CD8-positive, alpha-beta memory T cell (primary cell): ENCODE results near the gene USP17L13. TPM values are rescaled to one million over a fixed set of nuclear protein-coding genes. Genes with fewer than 3 reads are reported as not detected.
"Not testable (repeated sequence)": the region's sequence is repeated elsewhere in the genome, so short reads cannot be mapped to it uniquely, and the experiment has no call there.

Source experiments
- CTCF ChIA-PET: fragments of 350-600 bp; sonication (Branson Sonifier 250); formaldehyde crosslinking; loops from one replicate; lab custom pipeline; 2021; ENCODE audit warnings: antibody characterized with exemption; lab: Charles Lee
- POLR2A ChIA-PET: fragments of 350-600 bp; sonication (Branson Sonifier 250); formaldehyde crosslinking; loops from one replicate; lab custom pipeline; 2021; ENCODE audit warnings: antibody characterized with exemption; lab: Charles Lee
- DNase-seq, 5 donors: peaks; one replicate each; pipeline versions ENCODE4 v3.0.0 to v3.0.0-alpha.2; 2020 to 2022; ENCODE audit warnings: mixed read lengths in 1 of 5
- H3K27ac ChIP-seq: one replicate; pipeline ENCODE4 v1.7.0; 2013; ENCODE audit warnings: low read depth, mild to moderate bottlenecking, low read length, moderate library complexity
- H3K27me3 ChIP-seq: 2 replicates; pipeline ENCODE4 v1.7.0; 2013; ENCODE audit warnings: low read length, mild to moderate bottlenecking; ENCODE audit not compliant: insufficient read depth, poor library complexity, severe bottlenecking
- H3K36me3 ChIP-seq: 2 replicates; pipeline ENCODE4 v1.7.0; 2013; ENCODE audit warnings: mild to moderate bottlenecking, low read length, moderate library complexity; ENCODE audit not compliant: insufficient read depth
- H3K4me1 ChIP-seq: 2 replicates; pipeline ENCODE4 v1.7.0; 2013; ENCODE audit warnings: mild to moderate bottlenecking, low read length, moderate library complexity; ENCODE audit not compliant: insufficient read depth
- H3K4me3 ChIP-seq: 2 replicates; pipeline ENCODE4 v1.7.0; 2013; ENCODE audit warnings: mild to moderate bottlenecking, low read length
- H3K9me3 ChIP-seq: 2 replicates; pipeline ENCODE4 v1.7.0; 2013; ENCODE audit warnings: mild to moderate bottlenecking, low read length
- H3K27ac Mint-ChIP-seq, 8 donors: one replicate each; pipeline ENCODE4 v1.8.0; 2020 to 2021; ENCODE audit warnings: mixed read lengths in 8 of 8, mild to moderate bottlenecking in 6 of 8, inconsistent platforms in 3 of 8, moderate library complexity in 3 of 8
- H3K27me3 Mint-ChIP-seq, 2 donors: one replicate each; pipeline ENCODE4 v1.8.0; 2020 to 2021; ENCODE audit warnings: mixed read lengths in 2 of 2, mild to moderate bottlenecking in 1 of 2, moderate library complexity in 1 of 2
- H3K36me3 Mint-ChIP-seq, 3 donors: one replicate each; pipeline ENCODE4 v1.8.0; 2020 to 2021; ENCODE audit warnings: mixed read lengths in 3 of 3, inconsistent platforms in 1 of 3, mild to moderate bottlenecking in 1 of 3
- H3K4me1 Mint-ChIP-seq, 3 donors: one replicate each; pipeline ENCODE4 v1.8.0; 2020 to 2021; ENCODE audit warnings: mixed read lengths in 3 of 3, inconsistent platforms in 1 of 3, mild to moderate bottlenecking in 1 of 3
- H3K4me3 Mint-ChIP-seq, 7 donors: one replicate each; pipeline ENCODE4 v1.8.0; 2020 to 2021; ENCODE audit warnings: mixed read lengths in 7 of 7, mild to moderate bottlenecking in 6 of 7, moderate library complexity in 4 of 7, inconsistent platforms in 2 of 7
- H3K9me3 Mint-ChIP-seq, 5 donors: one replicate each; pipeline ENCODE4 v1.8.0; 2020 to 2022; ENCODE audit warnings: mixed read lengths in 5 of 5, mild to moderate bottlenecking in 3 of 5, moderate library complexity in 2 of 5, inconsistent platforms in 1 of 5
- polyA plus RNA-seq: library from polyadenylated mRNA; unstranded; fragments of 300-500 nt; fragmentation: Illumina TruSeq; gene quantifications from one replicate; pipeline ENCODE4 v1.2.3, GENCODE V29; 2021
- total RNA-seq, 2 experiments: library from RNA; stranded (reverse); gene quantifications; one replicate each; pipeline ENCODE4 v1.2.3, GENCODE V29; 2021

USP17L13 gene
- total RNA-seq (not detected), polyA plus RNA-seq (not detected)

- not testable (repeated sequence) for H3K36me3 ChIP-seq
Observed at GRCh38 chr4:9224596-9224995, at the start of gene USP17L13. TSS of gene USP17L13 (plus strand) at chr4:9224896. CDS start at chr4:9224896, 0 bp downstream.

GRCh38 chr4:9210357-9210756 lies 14.3 kb upstream of the USP17L13 start, which contains the start of gene USP17L10:
TSS of gene USP17L10 (plus strand) at chr4:9210657. CDS start at chr4:9210657, 0 bp downstream.
- H3K27ac Mint-ChIP-seq, H3K9me3 ChIP-seq, H3K9me3 Mint-ChIP-seq, H3K27me3 Mint-ChIP-seq, H3K4me3 ChIP-seq, CTCF ChIA-PET, DNase-seq, POLR2A ChIA-PET, H3K4me1 Mint-ChIP-seq, H3K27me3 ChIP-seq, H3K27ac ChIP-seq, H3K36me3 ChIP-seq, H3K36me3 Mint-ChIP-seq, H3K4me3 Mint-ChIP-seq, H3K4me1 ChIP-seq: not testable (repeated sequence)

More at GRCh38 chr4:9224596-9224995, at the start of gene USP17L13:
- H3K36me3 Mint-ChIP-seq, CTCF ChIA-PET, H3K4me3 Mint-ChIP-seq, H3K27ac ChIP-seq, H3K9me3 ChIP-seq, H3K4me1 ChIP-seq, H3K27ac Mint-ChIP-seq, POLR2A ChIA-PET, H3K4me3 ChIP-seq, H3K27me3 Mint-ChIP-seq, H3K9me3 Mint-ChIP-seq, H3K4me1 Mint-ChIP-seq, H3K27me3 ChIP-seq, DNase-seq: not testable (repeated sequence)

GRCh38 chr4:9214701-9215100 lies 10.0 kb upstream of the USP17L13 start:
- H3K27me3 ChIP-seq, CTCF ChIA-PET, POLR2A ChIA-PET, H3K4me1 ChIP-seq, H3K36me3 ChIP-seq, H3K9me3 Mint-ChIP-seq, H3K4me3 Mint-ChIP-seq, H3K27ac ChIP-seq, H3K36me3 Mint-ChIP-seq, H3K27ac Mint-ChIP-seq, H3K9me3 ChIP-seq, H3K4me3 ChIP-seq, H3K27me3 Mint-ChIP-seq, H3K4me1 Mint-ChIP-seq: not testable (repeated sequence)
- peak in 1 of 5 donors; percentile 12 for DNase-seq

- DNase-seq, H3K4me3 Mint-ChIP-seq, H3K4me3 ChIP-seq, H3K4me1 Mint-ChIP-seq, H3K27ac Mint-ChIP-seq, H3K9me3 ChIP-seq, H3K36me3 ChIP-seq, H3K4me1 ChIP-seq, H3K27me3 Mint-ChIP-seq, POLR2A ChIA-PET, CTCF ChIA-PET, H3K27ac ChIP-seq, H3K27me3 ChIP-seq, H3K36me3 Mint-ChIP-seq, H3K9me3 Mint-ChIP-seq: not testable (repeated sequence)
Observed at GRCh38 chr4:9215105-9215504, 9.6 kb upstream of the USP17L13 start, which contains the start of gene USP17L11. TSS of gene USP17L11 (plus strand) at chr4:9215405. CDS start at chr4:9215405, 0 bp downstream.

GRCh38 chr4:9219852-9220251 lies 4.8 kb upstream of the USP17L13 start, which contains the start of gene USP17L12:
TSS of gene USP17L12 (plus strand) at chr4:9220152. CDS start at chr4:9220152, 0 bp downstream.
- H3K36me3 ChIP-seq, H3K27me3 Mint-ChIP-seq, H3K9me3 ChIP-seq, H3K4me1 Mint-ChIP-seq, H3K27me3 ChIP-seq, CTCF ChIA-PET, H3K4me1 ChIP-seq, POLR2A ChIA-PET, H3K27ac Mint-ChIP-seq, H3K27ac ChIP-seq, H3K36me3 Mint-ChIP-seq, DNase-seq, H3K4me3 ChIP-seq, H3K4me3 Mint-ChIP-seq, H3K9me3 Mint-ChIP-seq: not testable (repeated sequence)

- H3K9me3 ChIP-seq, H3K36me3 ChIP-seq, POLR2A ChIA-PET, H3K4me1 Mint-ChIP-seq, DNase-seq, H3K4me3 Mint-ChIP-seq, H3K9me3 Mint-ChIP-seq, CTCF ChIA-PET, H3K27ac ChIP-seq, H3K4me1 ChIP-seq, H3K27me3 Mint-ChIP-seq, H3K27ac Mint-ChIP-seq, H3K4me3 ChIP-seq, H3K27me3 ChIP-seq, H3K36me3 Mint-ChIP-seq: not testable (repeated sequence)
Observed at GRCh38 chr4:9230249-9230648, 5.6 kb downstream of the USP17L13 start.

GRCh38 chr4:9234085-9234484 lies 9.4 kb downstream of the USP17L13 start, which contains the start of gene USP17L15:
TSS of gene USP17L15 (plus strand) at chr4:9234385. CDS start at chr4:9234385, 0 bp downstream.
- H3K9me3 ChIP-seq, H3K27me3 Mint-ChIP-seq, POLR2A ChIA-PET, H3K9me3 Mint-ChIP-seq, H3K27ac ChIP-seq, H3K4me1 ChIP-seq, DNase-seq, H3K36me3 Mint-ChIP-seq, H3K4me3 Mint-ChIP-seq, CTCF ChIA-PET, H3K4me3 ChIP-seq, H3K4me1 Mint-ChIP-seq, H3K27me3 ChIP-seq, H3K36me3 ChIP-seq, H3K27ac Mint-ChIP-seq: not testable (repeated sequence)

GRCh38 chr4:9238461-9238860 lies 13.8 kb downstream of the USP17L13 start:
- POLR2A ChIA-PET, H3K9me3 ChIP-seq, H3K4me3 ChIP-seq, H3K4me1 ChIP-seq, H3K27ac ChIP-seq, H3K27ac Mint-ChIP-seq, H3K36me3 Mint-ChIP-seq, CTCF ChIA-PET, H3K27me3 ChIP-seq, H3K4me3 Mint-ChIP-seq, H3K36me3 ChIP-seq, H3K27me3 Mint-ChIP-seq, H3K4me1 Mint-ChIP-seq, H3K9me3 Mint-ChIP-seq: not testable (repeated sequence)
- peak in 1 of 5 donors; percentile 16 for DNase-seq

GRCh38 chr4:9243579-9243978 lies 18.9 kb downstream of the USP17L13 start, which contains the start of gene USP17L17:
TSS of gene USP17L17 (plus strand) at chr4:9243879. CDS start at chr4:9243879, 0 bp downstream.
- H3K4me1 ChIP-seq, result not testable (repeated sequence)

More at GRCh38 chr4:9243579-9243978, 18.9 kb downstream of the USP17L13 start, which contains the start of gene USP17L17:
- H3K27ac ChIP-seq, H3K4me3 Mint-ChIP-seq, H3K4me1 Mint-ChIP-seq, POLR2A ChIA-PET, H3K9me3 ChIP-seq, DNase-seq, H3K27me3 ChIP-seq, H3K4me3 ChIP-seq, H3K27ac Mint-ChIP-seq, H3K36me3 ChIP-seq, H3K27me3 Mint-ChIP-seq, CTCF ChIA-PET, H3K9me3 Mint-ChIP-seq, H3K36me3 Mint-ChIP-seq: not testable (repeated sequence)
